Stimulated activated CD8-positive, alpha-beta memory T cell treated with anti-CD3 and anti-CD28 coated beads, Interleukin-4, amount 100 ng/mL, for 1 hour (primary cell): ENCODE results near the gene TPCN2.

Experiments
- DNase-seq, 2 donors: peaks; one replicate each; pipeline ENCODE4 v3.0.0-alpha.2; 2020; ENCODE audit warnings: low read depth in 2 of 2, low spot score in 1 of 2

The TPCN2 gene

GRCh38 chr11:69057236-69057635 is 8.5 kb downstream of the TPCN2 start:
- DNase-seq = no peak

GRCh38 chr11:69057801-69058200 is 9.1 kb downstream of the TPCN2 start:
- DNase-seq = no peak

- DNase-seq = no peak
Observed at GRCh38 chr11:69058511-69059270, 10.0 kb downstream of the TPCN2 start.

GRCh38 chr11:69059429-69059828 is 10.7 kb downstream of the TPCN2 start:
- no peak for DNase-seq

GRCh38 chr11:69059985-69060384 is 11.3 kb downstream of the TPCN2 start:
- no peak for DNase-seq

GRCh38 chr11:69060806-69061712 is 12.3 kb downstream of the TPCN2 start:
- no peak for DNase-seq

- DNase-seq = no peak
Observed at GRCh38 chr11:69061713-69062053, 13.0 kb downstream of the TPCN2 start.

- no peak for DNase-seq
Observed at GRCh38 chr11:69062169-69062855, 13.6 kb downstream of the TPCN2 start.

- DNase-seq = no peak
Observed at GRCh38 chr11:69062873-69063651, 14.3 kb downstream of the TPCN2 start.

GRCh38 chr11:69063652-69064260 is 15.0 kb downstream of the TPCN2 start:
- no peak for DNase-seq

- no peak for DNase-seq
Observed at GRCh38 chr11:69064394-69064957, 15.7 kb downstream of the TPCN2 start.

- DNase-seq = no peak
Observed at GRCh38 chr11:69065147-69065710, 16.5 kb downstream of the TPCN2 start.

- DNase-seq = no peak
Observed at GRCh38 chr11:69066122-69067112, 17.7 kb downstream of the TPCN2 start.

- DNase-seq = no peak
Observed at GRCh38 chr11:69067200-69067599, 18.5 kb downstream of the TPCN2 start.

GRCh38 chr11:69071086-69071800 is 22.5 kb downstream of the TPCN2 start:
- no peak for DNase-seq

GRCh38 chr11:69071956-69072355 is 23.2 kb downstream of the TPCN2 start:
- no peak for DNase-seq

GRCh38 chr11:69073469-69073868 is 24.7 kb downstream of the TPCN2 start:
- DNase-seq = no peak
